ENCODE data around the gene DCST1. TPM values are rescaled to one million over a fixed set of nuclear protein-coding genes. Genes with fewer than 3 reads are reported as not detected.

DCST1 gene
- total and polyA plus RNA-seq, 2 donors (not counting 1 experiment from before 2014, with no cell fraction given) = 0.22 TPM; not detected in 1

- no peaks in the 10 kb centered on the region for H3K9me3 ChIP-seq (ENCODE audit: control extremely low read depth in 1 of 3, control insufficient read depth in 2 of 3, insufficient read depth in 1 of 3, low read length in 2 of 3)
- Mint-ChIP-seq H3K9me3 (ENCODE audit: insufficient read depth) (no peaks in the 10 kb centered on the region), H3K4me3 (no peak overlapping the region), H3K27ac (no peak overlapping the region), H3K4me1 (peaks cover 55% of the 10 kb centered on the region), H3K27me3 (no peaks in the 10 kb centered on the region)
- H3K9ac ChIP-seq (ENCODE audit: low read length) = no peak overlapping the region
- no peak overlapping the region for H2AFZ ChIP-seq (ENCODE audit: insufficient read depth, low read depth, low read length, poor library complexity, severe bottlenecking)
- peaks cover 30 to 53% of the 10 kb centered on the region in 2 donors for H3K4me1 ChIP-seq (ENCODE audit: control insufficient read depth in 2 of 2, insufficient read depth in 2 of 2, low read length in 2 of 2)
- H3K27ac ChIP-seq (ENCODE audit: low read length in 2 of 2) = no peak overlapping the region
- peaks cover 37% of the 10 kb centered on the region for H4K20me1 ChIP-seq (ENCODE audit: control insufficient read depth, insufficient read depth, low read length, poor library complexity, severe bottlenecking)
- TF ChIP-seq EZH2 (IDR thresholded peaks at IDR 0.05; ENCODE audit: borderline replicate concordance, insufficient read depth, low read depth, low read length, poor library complexity, severe bottlenecking) = no peak
- ChIA-PET CTCF (interaction anchor here (1.7 to 20.2 kb wide), 3 partner anchors 16 to 51 kb away, joined by 5 to 370 read pairs (median 184); partner anchors contain the start of gene ADAM15), POLR2A (interaction anchor here (0.6 to 1.2 kb wide), 3 partner anchors 16 to 133 kb away, joined by 3 to 4 read pairs (median 3); no protein-coding TSS in a partner anchor)
- no peak overlapping the region for H3K4me3 ChIP-seq (ENCODE audit: control extremely low read depth in 1 of 5, extremely low read depth in 1 of 5, insufficient read depth in 1 of 5, low read depth in 2 of 5, low read length in 4 of 5)
- H3K27me3 ChIP-seq (replicated peaks in 1 of 4; ENCODE audit: control extremely low read depth in 1 of 4, control insufficient read depth in 3 of 4, insufficient read depth in 4 of 4, low read length in 3 of 4) = no peaks in the 10 kb centered on the region
- intact Hi-C loops (cut with micrococcal nuclease) = loop anchor here (10.0 kb wide), 1 partner anchor 304 kb away; no protein-coding TSS in a partner anchor
- peaks cover 0 to 23% of the 10 kb centered on the region in 2 experiments for H3K36me3 ChIP-seq (replicated peaks in 1 of 2; ENCODE audit: control extremely low read depth in 1 of 2, control insufficient read depth in 1 of 2, extremely low read depth in 1 of 2, insufficient read depth in 2 of 2, low read length in 1 of 2)
- no peak for DNase-seq
- 100% methylated on average over 1 of the region's 3 CpGs for WGBS (ENCODE audit: insufficient coverage)
- no peak for ATAC-seq (ENCODE audit: low read depth)
- H3K4me2 ChIP-seq (replicated peaks; ENCODE audit: low read depth, low read length, poor library complexity, severe bottlenecking) = no peak overlapping the region
- peaks cover 7% of the 10 kb centered on the region for H3K79me2 ChIP-seq (ENCODE audit: control insufficient read depth, insufficient read depth, low read length)
These were observed 35.0 kb downstream of the DCST1 start for GRCh38 chr1:155068599-155068998.

- H3K27me3 Mint-ChIP-seq = no peaks in the 10 kb centered on the region
- Histone ChIP-seq H3K79me2 (ENCODE audit: control insufficient read depth, insufficient read depth, low read length) (peaks cover 4% of the 10 kb centered on the region), H3K4me3 (ENCODE audit: control extremely low read depth in 1 of 5, extremely low read depth in 1 of 5, insufficient read depth in 1 of 5, low read depth in 2 of 5, low read length in 4 of 5) (no peak overlapping the region), H3K9ac (ENCODE audit: low read length) (no peak overlapping the region), H3K9me3 (ENCODE audit: control extremely low read depth in 1 of 3, control insufficient read depth in 2 of 3, insufficient read depth in 1 of 3, low read length in 2 of 3) (no peaks in the 10 kb centered on the region), H3K36me3 (replicated peaks in 1 of 2; ENCODE audit: control extremely low read depth in 1 of 2, control insufficient read depth in 1 of 2, extremely low read depth in 1 of 2, insufficient read depth in 2 of 2, low read length in 1 of 2) (peaks cover 0 to 23% of the 10 kb centered on the region in 2 experiments), H3K4me2 (replicated peaks; ENCODE audit: low read depth, low read length, poor library complexity, severe bottlenecking) (peak overlapping the region; percentile 87), H2AFZ (ENCODE audit: insufficient read depth, low read depth, low read length, poor library complexity, severe bottlenecking) (no peak overlapping the region), H3K4me1 (ENCODE audit: control insufficient read depth in 2 of 2, insufficient read depth in 2 of 2, low read length in 2 of 2) (peaks cover 29 to 51% of the 10 kb centered on the region in 2 donors), H3K27me3 (replicated peaks in 1 of 4; ENCODE audit: control extremely low read depth in 1 of 4, control insufficient read depth in 3 of 4, insufficient read depth in 4 of 4, low read length in 3 of 4) (no peaks in the 10 kb centered on the region), H3K27ac (ENCODE audit: low read length in 2 of 2) (no peak overlapping the region), H4K20me1 (ENCODE audit: control insufficient read depth, insufficient read depth, low read length, poor library complexity, severe bottlenecking) (peaks cover 30% of the 10 kb centered on the region)
- ChIA-PET POLR2A (interaction anchor here (1.3 to 1.5 kb wide), 3 partner anchors 8 to 15 kb away, joined by 3 to 7 read pairs (median 5); no protein-coding TSS in a partner anchor), CTCF (interaction anchor here (3.5 to 20.2 kb wide), 3 partner anchors 8 to 21 kb away, joined by 16 to 370 read pairs (median 35); partner anchors contain the start of gene ADAM15)
- intact Hi-C loops (cut with micrococcal nuclease) = loop anchor here (10.0 kb wide), 1 partner anchor 305 kb away; no protein-coding TSS in a partner anchor
- no peak for ATAC-seq (ENCODE audit: low read depth)
- no peak overlapping the region for H3K27ac Mint-ChIP-seq
- peaks cover 54% of the 10 kb centered on the region for H3K4me1 Mint-ChIP-seq
- 100% methylated on average over 1 of the region's 7 CpGs for WGBS (ENCODE audit: insufficient coverage)
- TF ChIP-seq EZH2 (IDR thresholded peaks at IDR 0.05; ENCODE audit: borderline replicate concordance, insufficient read depth, low read depth, low read length, poor library complexity, severe bottlenecking) (no peak), CTCF (IDR thresholded peaks at IDR 0.05) (no peak)
- no peak overlapping the region for H3K4me3 Mint-ChIP-seq
- H3K9me3 Mint-ChIP-seq (ENCODE audit: insufficient read depth) = no peaks in the 10 kb centered on the region
- no peak for DNase-seq
These were observed 36.0 kb downstream of the DCST1 start for GRCh38 chr1:155069551-155070157.

Data from B cell (primary cell).